ENCODE data around the gene CAPN14. TPM values are rescaled to one million over a fixed set of nuclear protein-coding genes. Genes with fewer than 3 reads are reported as not detected.

CAPN14 gene
- total and polyA plus RNA-seq, 4 donors, result 0.05 to 0.08 TPM; not detected in 2

DNA sequence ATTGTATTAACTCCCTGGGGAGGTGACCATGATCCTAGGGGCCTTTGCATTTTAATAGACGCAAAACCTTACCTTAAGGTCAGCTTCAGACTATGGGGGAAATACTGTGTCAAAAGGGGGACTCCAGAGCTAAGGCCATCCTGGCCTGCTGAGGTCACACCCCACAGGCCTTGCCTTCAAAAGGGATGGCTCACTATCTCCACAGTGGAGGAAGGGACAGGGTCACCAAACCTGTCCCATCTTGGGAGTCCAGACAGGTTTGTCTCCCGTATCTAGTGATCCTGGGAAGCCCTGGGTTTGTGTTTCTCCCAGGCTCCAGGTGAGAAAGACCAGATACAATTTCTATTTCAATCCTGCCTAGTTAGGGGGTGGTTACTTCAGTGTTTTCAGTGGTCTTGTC lies 24.9 kb downstream of the CAPN14 start:
- DNase-seq (ENCODE audit: low spot score), result no peak
- Histone ChIP-seq H3K9me3 (ENCODE audit: control insufficient read depth in 4 of 4, low read length in 3 of 4) (no peaks in the 10 kb centered on the region), H3K27ac (ENCODE audit: low read depth in 1 of 2, low read length in 2 of 2) (no peak overlapping the region), H3K36me3 (ENCODE audit: control insufficient read depth in 4 of 4, insufficient read depth in 3 of 4, low read depth in 1 of 4, low read length in 3 of 4) (no peaks in the 10 kb centered on the region), H3K4me1 (ENCODE audit: control insufficient read depth in 4 of 4, insufficient read depth in 4 of 4, low read length in 3 of 4) (no peaks in the 10 kb centered on the region), H3K9ac (ENCODE audit: low read depth in 1 of 2, low read length in 2 of 2) (no peak overlapping the region), H3K27me3 (ENCODE audit: control insufficient read depth in 4 of 4, insufficient read depth in 4 of 4, low read length in 3 of 4) (no peaks in the 10 kb centered on the region), H3K4me3 (ENCODE audit: low read depth in 1 of 3, low read length in 3 of 3) (no peak overlapping the region)
- WGBS, result 90% methylated on average over 2 of the region's 2 CpGs
- TF ChIP-seq JUND (IDR thresholded peaks at IDR 0.05) (no peak), RXRA (IDR thresholded peaks at IDR 0.05) (no peak), NR2F2 (IDR thresholded peaks at IDR 0.05) (no peak), TAF1 (conservative IDR thresholded peaks at IDR 0.05) (no peak), HNF4A (conservative IDR thresholded peaks at IDR 0.05) (no peak), FOXA2 (IDR thresholded peaks at IDR 0.05) (no peak), ATF3 (IDR thresholded peaks at IDR 0.05) (no peak), YY1 (IDR thresholded peaks at IDR 0.05) (no peak), EGR1 (IDR thresholded peaks at IDR 0.05; ENCODE audit: low read depth in 2 of 2) (no peak), HNF4G (IDR thresholded peaks at IDR 0.05) (no peak), CTCF (IDR thresholded peaks at IDR 0.05; ENCODE audit: low read depth, low read length, missing input control) (no peak)

- H3K4me3 ChIP-seq (ENCODE audit: low read depth in 1 of 3, low read length in 3 of 3), result no peak overlapping the region
- H3K27me3 ChIP-seq (ENCODE audit: control insufficient read depth in 4 of 4, insufficient read depth in 4 of 4, low read length in 3 of 4), result peaks cover 0 to 2% (median 0%) of the 10 kb centered on the region in 4 donors
- no peak overlapping the region for H3K9ac ChIP-seq (ENCODE audit: low read depth in 1 of 2, low read length in 2 of 2)
- WGBS, result 94% methylated on average over 11 of the region's 11 CpGs
- H3K27ac ChIP-seq (ENCODE audit: low read depth in 1 of 2, low read length in 2 of 2), result no peak overlapping the region
- no peaks in the 10 kb centered on the region for H3K36me3 ChIP-seq (ENCODE audit: control insufficient read depth in 4 of 4, insufficient read depth in 3 of 4, low read depth in 1 of 4, low read length in 3 of 4)
- no peak for DNase-seq (ENCODE audit: low spot score)
- peaks cover 0 to 1% (median 0%) of the 10 kb centered on the region in 4 donors for H3K9me3 ChIP-seq (ENCODE audit: control insufficient read depth in 4 of 4, low read length in 3 of 4)
- TF ChIP-seq MAX (IDR thresholded peaks at IDR 0.05) (no peak), HNF4G (IDR thresholded peaks at IDR 0.05) (no peak), RXRA (IDR thresholded peaks at IDR 0.05) (no peak), FOXA2 (IDR thresholded peaks at IDR 0.05) (no peak), RAD21 (IDR thresholded peaks at IDR 0.05) (no peak), FOXA1 (IDR thresholded peaks at IDR 0.05) (no peak), SP1 (IDR thresholded peaks at IDR 0.05) (no peak), ATF3 (IDR thresholded peaks at IDR 0.05) (no peak)
- TF ChIP-seq, protein P1, sequence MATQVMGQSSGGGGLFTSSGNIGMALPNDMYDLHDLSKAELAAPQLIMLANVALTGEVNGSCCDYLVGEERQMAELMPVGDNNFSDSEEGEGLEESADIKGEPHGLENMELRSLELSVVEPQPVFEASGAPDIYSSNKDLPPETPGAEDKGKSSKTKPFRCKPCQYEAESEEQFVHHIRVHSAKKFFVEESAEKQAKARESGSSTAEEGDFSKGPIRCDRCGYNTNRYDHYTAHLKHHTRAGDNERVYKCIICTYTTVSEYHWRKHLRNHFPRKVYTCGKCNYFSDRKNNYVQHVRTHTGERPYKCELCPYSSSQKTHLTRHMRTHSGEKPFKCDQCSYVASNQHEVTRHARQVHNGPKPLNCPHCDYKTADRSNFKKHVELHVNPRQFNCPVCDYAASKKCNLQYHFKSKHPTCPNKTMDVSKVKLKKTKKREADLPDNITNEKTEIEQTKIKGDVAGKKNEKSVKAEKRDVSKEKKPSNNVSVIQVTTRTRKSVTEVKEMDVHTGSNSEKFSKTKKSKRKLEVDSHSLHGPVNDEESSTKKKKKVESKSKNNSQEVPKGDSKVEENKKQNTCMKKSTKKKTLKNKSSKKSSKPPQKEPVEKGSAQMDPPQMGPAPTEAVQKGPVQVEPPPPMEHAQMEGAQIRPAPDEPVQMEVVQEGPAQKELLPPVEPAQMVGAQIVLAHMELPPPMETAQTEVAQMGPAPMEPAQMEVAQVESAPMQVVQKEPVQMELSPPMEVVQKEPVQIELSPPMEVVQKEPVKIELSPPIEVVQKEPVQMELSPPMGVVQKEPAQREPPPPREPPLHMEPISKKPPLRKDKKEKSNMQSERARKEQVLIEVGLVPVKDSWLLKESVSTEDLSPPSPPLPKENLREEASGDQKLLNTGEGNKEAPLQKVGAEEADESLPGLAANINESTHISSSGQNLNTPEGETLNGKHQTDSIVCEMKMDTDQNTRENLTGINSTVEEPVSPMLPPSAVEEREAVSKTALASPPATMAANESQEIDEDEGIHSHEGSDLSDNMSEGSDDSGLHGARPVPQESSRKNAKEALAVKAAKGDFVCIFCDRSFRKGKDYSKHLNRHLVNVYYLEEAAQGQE (IDR thresholded peaks at IDR 0.05), result no peak
- H3K4me1 ChIP-seq (ENCODE audit: control insufficient read depth in 4 of 4, insufficient read depth in 4 of 4, low read length in 3 of 4), result no peaks in the 10 kb centered on the region
These were observed 25.4 kb downstream of the CAPN14 start for GRCh38 chr2:31191931-31192330.

Measured in liver (tissue), 9 donors.